Retina (tissue), 1 donor: ENCODE measurements around the gene CD300LD.

Source experiments
- DNase-seq: peaks from one replicate; pipeline ENCODE4 v3.0.0-alpha.2; 2016

The CD300LD gene

GRCh38 chr17:74543406-74543805 lies 48.7 kb downstream of the CD300LD start:
- DNase-seq = no peak

GRCh38 chr17:74542727-74543383 lies 49.2 kb downstream of the CD300LD start:
- DNase-seq = no peak

- DNase-seq = no peak
Observed at GRCh38 chr17:74542166-74542565, 49.9 kb downstream of the CD300LD start.

GRCh38 chr17:74541176-74542111 lies 50.6 kb downstream of the CD300LD start:
- DNase-seq = no peak

DNA sequence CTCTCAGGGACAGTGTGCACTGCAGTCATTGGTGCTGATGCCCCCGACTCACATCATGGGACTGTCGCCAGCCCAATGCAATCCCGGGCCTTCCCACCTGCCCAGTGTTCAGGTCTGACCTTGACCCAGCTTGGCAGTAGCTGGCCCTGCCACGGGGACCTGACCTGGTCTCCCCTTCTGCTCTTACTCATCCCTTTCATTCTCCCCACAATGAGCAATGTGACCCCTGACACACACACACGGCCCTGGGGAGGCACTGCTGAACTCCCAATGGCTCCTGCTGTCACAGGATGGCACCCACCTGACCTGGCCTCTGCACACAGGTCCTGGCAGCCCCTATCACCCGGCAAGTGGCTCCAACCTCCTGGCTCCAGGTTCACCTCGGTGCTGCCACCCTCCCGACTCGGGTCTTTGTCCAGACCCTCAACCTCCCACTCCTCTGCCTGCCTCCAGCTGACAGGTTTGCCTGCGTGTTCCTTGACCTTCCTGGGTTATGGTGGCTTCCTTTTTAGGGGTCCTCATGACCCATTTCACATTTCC lies 52.7 kb downstream of the CD300LD start:
- no peak for DNase-seq

DNA sequence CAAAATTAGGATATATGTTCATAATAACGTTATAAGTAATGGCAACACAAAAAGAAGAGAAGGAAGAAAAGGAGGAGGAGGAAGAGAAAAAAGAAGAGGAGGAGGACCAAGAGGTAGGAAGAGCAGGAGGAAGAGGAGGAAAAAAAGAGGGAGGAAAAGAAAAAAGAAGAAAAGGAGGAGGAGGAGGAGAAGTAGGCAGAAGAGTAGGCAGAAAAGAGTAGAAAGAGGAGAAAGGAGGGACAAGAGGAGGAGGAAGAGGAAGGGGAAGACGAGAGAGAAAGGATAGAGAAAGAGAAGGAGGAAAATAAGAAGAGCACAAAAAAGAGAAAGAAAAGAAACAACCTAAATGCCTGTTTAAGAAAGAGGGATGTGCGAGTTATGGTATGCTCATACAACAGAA lies 55.2 kb downstream of the CD300LD start:
- no peak for DNase-seq

GRCh38 chr17:74532115-74532514 lies 60.0 kb downstream of the CD300LD start:
- DNase-seq = no peak

DNA sequence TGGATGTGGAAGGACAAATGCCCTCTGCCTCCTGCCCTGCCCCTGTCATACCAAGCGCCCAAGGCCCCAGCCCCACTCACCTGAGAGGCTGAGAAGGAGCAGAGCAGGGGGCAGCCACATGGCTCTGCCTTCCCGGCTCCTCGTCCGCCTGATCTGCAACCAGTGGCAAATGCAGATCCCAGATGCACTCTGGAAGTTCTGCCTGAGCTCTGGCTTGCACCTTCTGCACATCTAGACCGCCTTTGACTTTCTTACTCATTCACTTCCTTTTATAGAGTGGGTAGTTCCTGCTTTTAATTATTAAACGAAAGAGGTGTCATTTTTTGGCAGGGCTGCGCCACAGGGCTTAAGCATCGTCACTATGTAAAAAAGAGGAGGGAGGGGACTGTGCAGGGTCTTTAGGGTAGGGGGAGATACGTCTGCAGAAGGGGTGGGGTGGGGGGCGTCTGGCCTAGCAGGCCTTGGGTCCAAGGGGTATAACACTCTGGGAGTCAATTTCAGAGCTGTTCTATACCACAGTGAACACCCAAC lies 60.8 kb downstream of the CD300LD start, which contains the start of gene CD300LB:
Gene CD300LB (minus strand): TSS at position 245 of the 531 bp plus-strand sequence. CDS start 125 bp downstream, at position 120.
- DNase-seq = no peak

GRCh38 chr17:74530831-74531150 lies 61.3 kb downstream of the CD300LD start:
- DNase-seq = no peak
